PC-3 (cell line): ENCODE results near the gene CFTR.

ENCODE experiments used
- CTCF ChIP-seq: fragments of 300-600 bp; sonication (generic); conservative IDR thresholded peaks from 2 replicates; pipeline ENCODE4 v1.5.1; 2017; ENCODE audit warnings: antibody characterized with exemption, low read depth, mild to moderate bottlenecking, low read length
- EZH2 ChIP-seq: fragments of 300-600 bp; sonication (generic); IDR thresholded peaks from one replicate; pipeline ENCODE4 v1.6.1; 2017; ENCODE audit warnings: antibody characterized with exemption, mild to moderate bottlenecking, low read length; ENCODE audit not compliant: unreplicated experiment
- EZH2phosphoT487 ChIP-seq: fragments of 300-600 bp; sonication (generic); IDR thresholded peaks from 2 replicates; pipeline ENCODE4 v1.6.1; 2018; ENCODE audit warnings: mild to moderate bottlenecking, antibody characterized with exemption, low read length, borderline replicate concordance

GRCh38 chr7:117672453-117672852, 192.6 kb downstream of the CFTR start:
- TF ChIP-seq CTCF: no peak
- no peak for TF ChIP-seq EZH2
- TF ChIP-seq EZH2phosphoT487: no peak
